ENCODE measurements around the gene CALCOCO1. TPM values are rescaled to one million over a fixed set of nuclear protein-coding genes. Genes with fewer than 3 reads are reported as not detected.

The CALCOCO1 gene
- total and polyA plus RNA-seq, 2 of the 13 experiments (the other 11 are each of a cell fraction or from before 2014, with no cell fraction given): 7.7 to 47.7 TPM

GRCh38 chr12:53659011-53659551, 68.2 kb downstream of the CALCOCO1 start (continued):
- TF ChIP-seq, protein P1, sequence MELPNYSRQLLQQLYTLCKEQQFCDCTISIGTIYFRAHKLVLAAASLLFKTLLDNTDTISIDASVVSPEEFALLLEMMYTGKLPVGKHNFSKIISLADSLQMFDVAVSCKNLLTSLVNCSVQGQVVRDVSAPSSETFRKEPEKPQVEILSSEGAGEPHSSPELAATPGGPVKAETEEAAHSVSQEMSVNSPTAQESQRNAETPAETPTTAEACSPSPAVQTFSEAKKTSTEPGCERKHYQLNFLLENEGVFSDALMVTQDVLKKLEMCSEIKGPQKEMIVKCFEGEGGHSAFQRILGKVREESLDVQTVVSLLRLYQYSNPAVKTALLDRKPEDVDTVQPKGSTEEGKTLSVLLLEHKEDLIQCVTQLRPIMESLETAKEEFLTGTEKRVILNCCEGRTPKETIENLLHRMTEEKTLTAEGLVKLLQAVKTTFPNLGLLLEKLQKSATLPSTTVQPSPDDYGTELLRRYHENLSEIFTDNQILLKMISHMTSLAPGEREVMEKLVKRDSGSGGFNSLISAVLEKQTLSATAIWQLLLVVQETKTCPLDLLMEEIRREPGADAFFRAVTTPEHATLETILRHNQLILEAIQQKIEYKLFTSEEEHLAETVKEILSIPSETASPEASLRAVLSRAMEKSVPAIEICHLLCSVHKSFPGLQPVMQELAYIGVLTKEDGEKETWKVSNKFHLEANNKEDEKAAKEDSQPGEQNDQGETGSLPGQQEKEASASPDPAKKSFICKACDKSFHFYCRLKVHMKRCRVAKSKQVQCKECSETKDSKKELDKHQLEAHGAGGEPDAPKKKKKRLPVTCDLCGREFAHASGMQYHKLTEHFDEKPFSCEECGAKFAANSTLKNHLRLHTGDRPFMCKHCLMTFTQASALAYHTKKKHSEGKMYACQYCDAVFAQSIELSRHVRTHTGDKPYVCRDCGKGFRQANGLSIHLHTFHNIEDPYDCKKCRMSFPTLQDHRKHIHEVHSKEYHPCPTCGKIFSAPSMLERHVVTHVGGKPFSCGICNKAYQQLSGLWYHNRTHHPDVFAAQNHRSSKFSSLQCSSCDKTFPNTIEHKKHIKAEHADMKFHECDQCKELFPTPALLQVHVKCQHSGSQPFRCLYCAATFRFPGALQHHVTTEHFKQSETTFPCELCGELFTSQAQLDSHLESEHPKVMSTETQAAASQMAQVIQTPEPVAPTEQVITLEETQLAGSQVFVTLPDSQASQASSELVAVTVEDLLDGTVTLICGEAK (IDR thresholded peaks at IDR 0.05): no peak
- TF ChIP-seq, protein P1 (CRISPR knock-in tag; IDR thresholded peaks at IDR 0.05): no peak
- TF ChIP-seq NAIF1 (CRISPR knock-in tag; IDR thresholded peaks at IDR 0.05; ENCODE audit: borderline replicate concordance): no peak
- TF ChIP-seq RXRB (CRISPR knock-in tag; IDR thresholded peaks at IDR 0.05; ENCODE audit: borderline replicate concordance): peak; percentile 58
- TF ChIP-seq RAD51 (IDR thresholded peaks at IDR 0.05; ENCODE audit: borderline replicate concordance): no peak
- TF ChIP-seq ZNF746 (CRISPR knock-in tag; IDR thresholded peaks at IDR 0.05): no peak
- no peak for TF ChIP-seq ZNF343 (CRISPR knock-in tag; IDR thresholded peaks at IDR 0.05)
- TF ChIP-seq PHF8 (CRISPR knock-in tag; IDR thresholded peaks at IDR 0.05): 0 out of 2 replicates have a peak, but pooled peaks have one; percentile 36
- TF ChIP-seq ZNF121 (CRISPR knock-in tag; IDR thresholded peaks at IDR 0.05): no peak
- TF ChIP-seq EP300 (IDR thresholded peaks at IDR 0.05; ENCODE audit: low read depth in 2 of 2, low read length in 2 of 2): peak in 1 of 2 experiments; percentile 67; a peak in 1 of 4 replicates
- no peak for TF ChIP-seq EP300 (CRISPR knock-in tag; IDR thresholded peaks at IDR 0.05; ENCODE audit: borderline replicate concordance)
- 0 out of 2 replicates have a peak, but pooled peaks have one; percentile 25 for TF ChIP-seq ATF6 (CRISPR knock-in tag; conservative IDR thresholded peaks at IDR 0.05)
- no peak for TF ChIP-seq ZNF737 (CRISPR knock-in tag; IDR thresholded peaks at IDR 0.05; ENCODE audit: borderline replicate concordance)
- no peak for TF ChIP-seq WIZ (CRISPR knock-in tag; IDR thresholded peaks at IDR 0.05)
- TF ChIP-seq ZNF564 (CRISPR knock-in tag; IDR thresholded peaks at IDR 0.05): no peak
- TF ChIP-seq, protein P2, sequence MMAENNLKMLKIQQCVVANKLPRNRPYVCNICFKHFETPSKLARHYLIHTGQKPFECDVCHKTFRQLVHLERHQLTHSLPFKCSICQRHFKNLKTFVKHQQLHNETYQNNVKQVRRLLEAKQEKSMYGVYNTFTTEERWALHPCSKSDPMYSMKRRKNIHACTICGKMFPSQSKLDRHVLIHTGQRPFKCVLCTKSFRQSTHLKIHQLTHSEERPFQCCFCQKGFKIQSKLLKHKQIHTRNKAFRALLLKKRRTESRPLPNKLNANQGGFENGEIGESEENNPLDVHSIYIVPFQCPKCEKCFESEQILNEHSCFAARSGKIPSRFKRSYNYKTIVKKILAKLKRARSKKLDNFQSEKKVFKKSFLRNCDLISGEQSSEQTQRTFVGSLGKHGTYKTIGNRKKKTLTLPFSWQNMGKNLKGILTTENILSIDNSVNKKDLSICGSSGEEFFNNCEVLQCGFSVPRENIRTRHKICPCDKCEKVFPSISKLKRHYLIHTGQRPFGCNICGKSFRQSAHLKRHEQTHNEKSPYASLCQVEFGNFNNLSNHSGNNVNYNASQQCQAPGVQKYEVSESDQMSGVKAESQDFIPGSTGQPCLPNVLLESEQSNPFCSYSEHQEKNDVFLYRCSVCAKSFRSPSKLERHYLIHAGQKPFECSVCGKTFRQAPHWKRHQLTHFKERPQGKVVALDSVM (CRISPR knock-in tag; IDR thresholded peaks at IDR 0.05): peak; percentile 30; the same call in 1 of the 2 replicates
- TF ChIP-seq, protein P3, sequence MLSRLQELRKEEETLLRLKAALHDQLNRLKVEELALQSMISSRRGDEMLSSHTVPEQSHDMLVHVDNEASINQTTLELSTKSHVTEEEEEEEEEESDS (CRISPR knock-in tag; IDR thresholded peaks at IDR 0.05; ENCODE audit: borderline replicate concordance): no peak

Data from HepG2 (cell line).